Peyer's patch (tissue), 4 donors: Measurements from ENCODE around the gene PPP6R3. TPM values are rescaled to one million over a fixed set of nuclear protein-coding genes. Genes with fewer than 3 reads are reported as not detected.

Experiments
- DNase-seq, 3 donors: peaks; one replicate each; pipeline ENCODE4 v3.0.0-alpha.2; 2017 to 2019
- H3K27ac ChIP-seq, 4 donors: fragments of 200-600 bp; sonication (generic); one replicate each; pipeline ENCODE4 v1.5.1; 2016 to 2019
- H3K27me3 ChIP-seq, 2 donors: fragments of 200-600 bp; sonication (generic); one replicate each; pipeline ENCODE4 v1.5.1; 2019
- H3K36me3 ChIP-seq, 3 donors: fragments of 200-600 bp; sonication (generic); one replicate each; pipeline ENCODE4 v1.5.1; 2016 to 2019
- H3K4me1 ChIP-seq, 4 donors: fragments of 200-600 bp; sonication (generic); one replicate each; pipeline ENCODE4 v1.5.1; 2016 to 2019
- H3K4me3 ChIP-seq, 4 donors: fragments of 200-600 bp; sonication (generic); 1 replicate in 3 of 4; 2 replicates in 1 of 4; pipeline ENCODE4 v1.5.1; 2016 to 2019; ENCODE audit warnings: mild to moderate bottlenecking in 1 of 4
- H3K9me3 ChIP-seq, 4 donors: fragments of 200-600 bp; sonication (generic); one replicate each; pipeline ENCODE4 v1.5.1; 2016 to 2019; ENCODE audit warnings: mild to moderate bottlenecking in 1 of 4
- POLR2A ChIP-seq, 2 donors: fragments of 450-650 bp; IDR thresholded peaks; one replicate each; pipeline ENCODE4 v1.5.1; 2017; ENCODE audit warnings: antibody characterized with exemption in 2 of 2, mild to moderate bottlenecking in 2 of 2, moderate library complexity in 2 of 2
- total RNA-seq, 4 donors: library from RNA; depleted of rRNA; stranded (reverse); fragments of >200 nt; gene quantifications; one replicate each; pipeline ENCODE4 v1.1.0, GENCODE V29; 2016
- TF ChIP-seq, protein P1 (sequence below), 6 experiments: fragments of 450-650 bp in 4 of 6; fragments of 200-600 bp in 2 of 6; sonication (generic) in 1 of 6; IDR thresholded peaks; one replicate each; pipeline ENCODE4 v1.5.1; 2017 to 2019; ENCODE audit warnings: antibody characterized with exemption in 6 of 6, mild to moderate bottlenecking in 3 of 6, moderate library complexity in 1 of 6

The PPP6R3 gene
- total RNA-seq, 4 donors from 2014 or later: 130 to 282 (median 156) TPM

DNA sequence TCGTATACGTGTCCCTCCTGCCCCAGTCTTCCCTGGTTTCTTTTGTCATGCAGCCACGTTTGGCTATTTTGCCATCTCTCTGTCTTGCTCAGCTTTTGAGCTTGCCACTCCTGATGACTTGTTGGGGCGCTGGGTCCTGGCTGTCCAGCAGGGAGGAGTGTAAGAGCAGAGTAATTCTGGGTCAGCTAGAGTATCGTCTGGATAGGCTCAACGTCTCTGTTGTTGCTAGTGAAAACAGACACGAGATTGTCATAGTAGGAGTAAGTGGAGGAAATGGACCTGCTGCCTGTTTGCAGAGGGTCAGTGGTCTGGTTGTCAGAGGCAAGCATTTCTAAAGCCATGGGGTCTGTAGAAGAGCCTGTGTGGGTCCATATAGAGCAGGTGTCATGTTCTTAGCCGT is 83.0 kb downstream of the PPP6R3 start:
- Histone ChIP-seq H3K36me3 (peaks cover 0 to 69% (median 3%) of the 10 kb centered on the region in 3 donors), H3K4me3 (no peak overlapping the region), H3K27ac (no peak overlapping the region), H3K9me3 (no peaks in the 10 kb centered on the region), H3K4me1 (peaks cover 0 to 11% (median 0%) of the 10 kb centered on the region in 4 donors), H3K27me3 (no peaks in the 10 kb centered on the region)
- DNase-seq: no peak
- no peak for TF ChIP-seq POLR2A (IDR thresholded peaks at IDR 0.05)
- TF ChIP-seq, protein P1, sequence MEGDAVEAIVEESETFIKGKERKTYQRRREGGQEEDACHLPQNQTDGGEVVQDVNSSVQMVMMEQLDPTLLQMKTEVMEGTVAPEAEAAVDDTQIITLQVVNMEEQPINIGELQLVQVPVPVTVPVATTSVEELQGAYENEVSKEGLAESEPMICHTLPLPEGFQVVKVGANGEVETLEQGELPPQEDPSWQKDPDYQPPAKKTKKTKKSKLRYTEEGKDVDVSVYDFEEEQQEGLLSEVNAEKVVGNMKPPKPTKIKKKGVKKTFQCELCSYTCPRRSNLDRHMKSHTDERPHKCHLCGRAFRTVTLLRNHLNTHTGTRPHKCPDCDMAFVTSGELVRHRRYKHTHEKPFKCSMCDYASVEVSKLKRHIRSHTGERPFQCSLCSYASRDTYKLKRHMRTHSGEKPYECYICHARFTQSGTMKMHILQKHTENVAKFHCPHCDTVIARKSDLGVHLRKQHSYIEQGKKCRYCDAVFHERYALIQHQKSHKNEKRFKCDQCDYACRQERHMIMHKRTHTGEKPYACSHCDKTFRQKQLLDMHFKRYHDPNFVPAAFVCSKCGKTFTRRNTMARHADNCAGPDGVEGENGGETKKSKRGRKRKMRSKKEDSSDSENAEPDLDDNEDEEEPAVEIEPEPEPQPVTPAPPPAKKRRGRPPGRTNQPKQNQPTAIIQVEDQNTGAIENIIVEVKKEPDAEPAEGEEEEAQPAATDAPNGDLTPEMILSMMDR (IDR thresholded peaks at IDR 0.05): no peak

DNA sequence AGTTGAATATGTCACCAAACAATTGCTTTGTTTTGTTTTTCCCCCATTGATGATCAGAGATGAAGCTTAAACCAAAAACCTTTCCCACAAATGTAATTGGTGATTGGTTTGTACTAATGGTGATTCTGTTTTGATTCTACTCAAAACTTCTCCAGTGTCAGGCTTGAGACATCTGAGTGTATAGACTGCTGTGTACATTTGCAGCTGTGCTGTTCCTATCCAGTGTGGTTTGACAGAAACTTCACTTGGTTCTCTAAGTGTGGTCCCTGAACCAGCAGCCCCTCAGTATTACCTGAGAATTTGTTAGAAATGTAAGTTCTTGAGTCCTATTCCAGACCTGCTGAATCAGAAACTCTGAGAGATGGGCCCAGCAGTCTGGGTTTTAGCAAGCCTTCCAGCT is 84.8 kb downstream of the PPP6R3 start:
- Histone ChIP-seq H3K4me3 (no peak overlapping the region), H3K4me1 (peaks cover 0 to 24% (median 0%) of the 10 kb centered on the region in 4 donors), H3K36me3 (peaks cover 0 to 70% (median 0%) of the 10 kb centered on the region in 3 donors), H3K27me3 (no peaks in the 10 kb centered on the region), H3K27ac (no peak overlapping the region), H3K9me3 (no peaks in the 10 kb centered on the region)
- TF ChIP-seq, protein P1 (IDR thresholded peaks at IDR 0.05): no peak
- no peak for TF ChIP-seq POLR2A (IDR thresholded peaks at IDR 0.05)
- DNase-seq: no peak

DNA sequence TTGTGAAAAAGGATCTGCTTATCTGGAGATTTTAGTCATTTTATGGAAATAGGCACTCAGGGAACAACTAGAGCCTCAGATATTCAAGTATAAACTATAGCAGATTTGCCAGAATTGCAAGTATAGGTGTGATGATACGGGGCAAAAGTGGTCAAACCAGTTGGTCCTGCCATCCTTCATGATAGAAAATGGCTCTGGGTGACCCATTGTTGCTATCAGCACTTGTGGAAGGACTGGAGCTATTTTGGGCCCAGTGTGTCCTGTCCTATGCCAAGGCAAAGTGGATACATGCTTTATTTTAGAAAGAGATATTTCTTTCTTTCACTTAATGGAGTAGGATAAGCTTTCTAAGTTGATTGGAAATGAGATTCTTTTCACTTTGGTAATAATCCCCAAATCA is 85.2 kb downstream of the PPP6R3 start:
- no peaks in the 10 kb centered on the region for H3K27me3 ChIP-seq
- TF ChIP-seq, protein P1 (IDR thresholded peaks at IDR 0.05): no peak
- no peak for TF ChIP-seq POLR2A (IDR thresholded peaks at IDR 0.05)
- no peak for DNase-seq
- H3K36me3 ChIP-seq: peaks cover 0 to 75% (median 0%) of the 10 kb centered on the region in 3 donors
- H3K27ac ChIP-seq: no peak overlapping the region
- peaks cover 0 to 24% (median 0%) of the 10 kb centered on the region in 4 donors for H3K4me1 ChIP-seq
- H3K4me3 ChIP-seq: no peak overlapping the region
- H3K9me3 ChIP-seq: no peaks in the 10 kb centered on the region

DNA sequence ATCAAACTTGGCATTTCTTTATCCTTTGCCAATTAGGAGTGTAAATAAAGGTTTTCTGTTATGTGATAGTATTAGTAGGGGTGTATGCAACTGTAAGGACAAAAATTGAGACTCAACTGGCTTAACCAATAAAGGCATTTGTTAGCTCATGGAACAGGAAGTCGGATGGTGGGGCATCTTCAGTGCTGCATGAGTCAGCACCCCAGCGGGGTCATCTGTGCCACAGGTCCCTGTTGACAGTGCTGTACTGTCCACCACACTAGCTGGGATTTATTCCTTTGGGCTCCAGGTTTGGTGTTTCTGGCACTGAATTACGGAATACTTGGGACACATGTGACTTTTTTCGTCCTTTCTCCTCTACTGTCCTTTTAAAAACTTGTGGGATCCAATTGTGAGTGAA is 86.0 kb downstream of the PPP6R3 start:
- no peak for TF ChIP-seq POLR2A (IDR thresholded peaks at IDR 0.05)
- TF ChIP-seq, protein P1 (IDR thresholded peaks at IDR 0.05): no peak
- no peaks in the 10 kb centered on the region for H3K27me3 ChIP-seq
- peaks cover 0 to 76% (median 0%) of the 10 kb centered on the region in 3 donors for H3K36me3 ChIP-seq
- H3K9me3 ChIP-seq: no peaks in the 10 kb centered on the region
- peaks cover 0 to 24% (median 0%) of the 10 kb centered on the region in 4 donors for H3K4me1 ChIP-seq
- H3K27ac ChIP-seq: no peak overlapping the region
- no peak for DNase-seq
- H3K4me3 ChIP-seq: no peak overlapping the region

DNA sequence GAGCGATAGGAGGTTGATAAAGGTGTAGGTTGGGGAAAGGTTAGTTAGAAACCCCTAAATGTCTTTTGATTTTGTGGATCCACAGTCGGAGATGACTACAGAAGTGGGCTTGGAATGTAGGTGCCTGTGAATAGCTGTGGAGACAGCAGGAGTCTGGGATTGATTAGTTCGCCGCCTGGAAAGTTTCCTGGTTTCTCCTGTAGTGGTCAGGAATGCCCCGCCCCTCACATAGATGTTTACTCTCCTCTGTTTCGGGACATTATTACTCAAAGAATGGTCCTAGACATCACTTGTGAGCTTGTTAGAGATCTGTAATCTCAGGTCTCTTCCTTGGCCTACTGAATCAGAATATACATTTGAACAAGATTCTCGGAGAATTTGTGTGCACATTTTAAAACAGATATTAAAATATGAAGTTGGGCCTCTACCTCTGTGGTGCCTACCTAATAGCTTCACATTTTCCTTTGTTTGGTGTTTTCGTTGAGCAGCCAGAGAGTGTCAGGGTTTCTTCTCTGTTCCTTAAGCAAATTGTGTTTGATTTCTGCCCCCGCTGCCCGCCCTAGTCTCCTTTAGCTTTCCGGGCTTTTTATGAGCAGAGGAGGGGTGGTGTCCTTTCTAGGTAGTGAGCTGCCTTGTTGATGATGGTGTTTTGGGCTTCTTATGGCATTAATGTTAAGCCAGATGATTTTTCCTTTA is 89.4 kb downstream of the PPP6R3 start:
- no peaks in the 10 kb centered on the region for H3K9me3 ChIP-seq
- H3K4me1 ChIP-seq: peaks cover 0 to 13% (median 0%) of the 10 kb centered on the region in 4 donors
- H3K36me3 ChIP-seq: peaks cover 0 to 84% (median 0%) of the 10 kb centered on the region in 3 donors
- no peak overlapping the region for H3K27ac ChIP-seq
- no peak overlapping the region for H3K4me3 ChIP-seq
- no peak for TF ChIP-seq POLR2A (IDR thresholded peaks at IDR 0.05)
- TF ChIP-seq, protein P1 (IDR thresholded peaks at IDR 0.05): no peak
- no peak for DNase-seq
- H3K27me3 ChIP-seq: no peaks in the 10 kb centered on the region
